ENCODE results near the gene UQCC5.

DNA sequence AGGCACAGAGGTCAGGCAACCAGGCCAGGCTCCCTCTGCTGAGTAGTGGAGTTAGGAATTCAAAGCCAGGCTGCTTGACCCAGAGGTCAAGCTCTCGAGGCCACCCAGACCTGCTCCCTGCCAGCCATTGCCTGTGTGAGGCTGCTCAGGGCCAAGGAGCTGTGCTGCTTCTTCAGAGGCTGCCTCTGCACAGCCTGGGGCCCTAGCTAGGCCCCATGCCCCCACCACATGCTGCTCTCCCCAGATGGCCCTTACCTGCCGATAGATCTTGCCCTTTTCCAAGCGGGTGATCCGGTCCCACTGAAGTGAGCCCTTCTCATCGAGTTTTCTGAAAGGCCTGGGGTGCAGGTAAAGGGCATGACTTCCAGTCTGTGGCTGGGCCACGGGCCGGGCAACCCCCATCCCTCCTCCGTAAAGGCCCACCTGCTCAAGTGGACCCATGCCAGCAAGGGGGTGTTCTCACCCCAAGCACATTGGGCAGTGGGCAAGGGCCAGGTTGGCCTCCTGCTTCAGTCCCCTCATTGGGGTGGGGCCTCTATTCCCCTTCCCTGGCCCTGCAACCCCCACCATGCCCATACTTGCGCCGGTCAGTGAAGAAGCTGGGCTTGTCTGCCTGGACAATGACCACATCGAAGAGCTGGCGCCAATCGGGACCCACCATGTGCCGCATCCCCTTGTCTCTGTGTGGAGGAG is 9.2 kb upstream of the UQCC5 start:
- TF ChIP-seq POLR2A (IDR thresholded peaks at IDR 0.05; ENCODE audit: low read depth, low read length) (no peak), POLR2AphosphoS5 (IDR thresholded peaks at IDR 0.05; ENCODE audit: low read depth, low read length) (no peak), TAF1 (IDR thresholded peaks at IDR 0.05; ENCODE audit: low read depth, low read length) (no peak)
